Globus pallidus (tissue), 1 donor: Measurements from ENCODE around the gene TMED10.
"Not testable (repeated sequence)": the region's sequence is repeated elsewhere in the genome, so short reads cannot be mapped to it uniquely, and the experiment has no call there.

Experiments
- DNase-seq: peaks from one replicate; pipeline ENCODE4 v3.0.0-alpha.2; 2015; ENCODE audit warnings: low spot score

TMED10 gene

GRCh38 chr14:75190023-75190422 lies 13.6 kb upstream of the TMED10 start:
- no peak for DNase-seq

- DNase-seq = peak; percentile 70
Measured at GRCh38 chr14:75188520-75189268, 12.3 kb upstream of the TMED10 start.

- DNase-seq = no peak
Measured at GRCh38 chr14:75188086-75188485, 11.7 kb upstream of the TMED10 start.

GRCh38 chr14:75186953-75187352 lies 10.5 kb upstream of the TMED10 start:
- no peak for DNase-seq

DNA sequence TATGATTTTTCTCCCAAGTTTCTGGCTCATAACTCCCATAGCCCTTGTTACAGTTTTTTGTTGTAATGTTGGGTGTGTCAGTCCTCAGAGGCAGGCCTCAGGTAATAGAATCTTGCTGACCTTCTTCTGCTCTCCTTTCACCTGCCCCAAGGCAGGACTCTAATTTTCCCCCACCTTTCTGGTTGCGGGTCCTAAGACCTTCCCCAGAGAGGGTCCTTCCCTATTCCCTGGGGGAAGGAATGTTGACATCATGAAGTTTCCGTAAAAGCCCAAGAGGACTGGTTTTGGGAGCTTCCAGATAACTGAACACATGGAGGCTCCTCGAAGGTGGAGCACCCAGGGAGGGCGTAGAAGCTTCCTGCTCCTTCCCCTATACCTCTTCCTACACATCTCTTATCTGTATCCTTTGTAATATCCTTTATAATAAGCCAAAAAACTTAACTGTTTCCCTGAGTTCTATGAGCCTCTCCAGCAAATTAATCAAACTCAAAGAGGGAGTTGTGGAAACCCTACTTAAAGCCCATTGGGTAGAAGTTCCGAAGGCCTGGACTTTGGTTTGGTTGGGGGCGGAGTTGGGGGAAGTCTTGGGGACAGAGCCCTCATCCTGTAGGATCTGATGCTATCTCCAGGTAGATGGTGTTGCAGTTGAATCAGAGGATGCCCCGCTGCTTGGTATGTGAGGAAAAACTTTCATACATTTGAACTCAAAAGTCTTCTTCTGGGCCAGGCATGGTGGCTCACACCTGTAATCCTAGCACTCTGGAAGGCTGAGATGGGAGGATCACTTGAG lies 9.0 kb upstream of the TMED10 start:
- DNase-seq = no peak

DNA sequence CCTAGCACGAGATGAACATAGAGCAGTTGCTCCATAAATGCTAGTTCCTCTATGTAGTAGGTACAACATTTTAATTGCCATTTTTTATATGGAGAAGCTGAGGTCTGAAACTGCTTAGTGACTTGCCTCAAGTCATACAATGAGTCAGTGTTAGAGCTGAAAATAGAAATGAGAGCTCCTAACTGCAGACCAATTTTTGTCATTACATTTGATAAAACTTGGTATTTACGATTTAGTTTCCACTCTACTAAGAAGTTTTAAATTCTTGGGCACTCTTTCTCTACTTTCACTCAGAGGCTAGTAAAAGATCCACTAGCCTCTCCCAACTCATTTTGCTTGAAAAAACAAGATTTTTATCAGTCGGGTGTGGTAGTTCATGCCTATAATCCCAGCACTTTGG lies 8.1 kb upstream of the TMED10 start:
- DNase-seq = no peak

DNA sequence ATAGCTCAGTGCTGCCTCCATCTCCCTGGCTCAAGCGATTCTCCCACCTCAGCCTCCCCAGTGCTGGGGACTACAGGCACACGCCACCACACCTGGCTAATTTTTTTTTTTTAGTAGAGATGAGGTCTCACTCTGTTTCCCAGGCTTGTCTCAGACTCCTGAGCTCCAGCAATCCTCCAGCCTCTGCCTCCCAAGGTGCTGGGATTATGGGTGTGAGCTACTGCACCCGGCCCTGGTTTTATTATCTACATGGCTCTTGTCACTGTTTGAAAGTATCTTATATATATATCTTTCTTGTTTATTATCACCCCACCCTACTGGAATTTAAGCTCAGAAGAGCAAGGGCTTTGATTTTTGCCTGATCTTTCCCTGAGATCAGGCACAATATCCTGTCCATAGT lies 7.6 kb upstream of the TMED10 start:
- DNase-seq = no peak

DNA sequence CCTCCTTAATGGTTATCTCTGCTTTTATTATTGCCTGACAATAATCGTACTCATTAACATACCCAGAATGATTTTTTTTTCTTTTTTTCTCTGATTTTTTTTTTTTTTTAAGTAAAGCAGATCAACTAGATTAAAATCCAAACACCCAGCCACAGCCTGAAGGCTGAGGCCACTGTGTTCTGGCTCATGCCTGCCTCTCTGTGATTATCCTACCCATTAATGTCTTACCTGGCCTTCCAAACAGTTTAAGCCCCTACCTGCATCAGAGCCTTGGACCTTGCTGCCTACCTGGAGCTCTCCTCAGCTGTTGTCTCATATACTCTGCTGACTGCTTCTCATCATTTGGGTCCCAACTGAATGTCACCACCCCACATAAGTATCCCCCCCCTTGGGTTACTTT lies 6.8 kb upstream of the TMED10 start:
- DNase-seq = no peak

DNA sequence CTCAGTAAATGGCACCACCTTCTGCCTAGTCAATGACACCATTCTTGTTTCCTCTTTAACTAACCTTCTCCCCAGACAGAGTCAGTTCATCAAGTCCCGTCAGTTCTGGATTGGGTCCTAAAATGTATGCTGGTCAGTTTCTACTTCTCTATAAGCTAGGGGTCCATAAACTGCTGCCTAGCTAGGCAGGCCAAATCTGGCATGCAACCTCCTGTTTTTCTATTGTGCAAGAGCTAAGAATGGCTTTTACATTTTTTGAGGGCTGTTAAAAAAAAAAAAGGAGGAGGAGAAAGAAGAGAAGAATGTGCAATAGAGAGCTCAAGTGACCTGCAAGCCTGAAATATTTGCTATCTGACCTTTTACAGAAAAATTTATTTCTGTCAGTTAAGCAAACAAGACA lies 6.4 kb upstream of the TMED10 start:
- DNase-seq = no peak

DNA sequence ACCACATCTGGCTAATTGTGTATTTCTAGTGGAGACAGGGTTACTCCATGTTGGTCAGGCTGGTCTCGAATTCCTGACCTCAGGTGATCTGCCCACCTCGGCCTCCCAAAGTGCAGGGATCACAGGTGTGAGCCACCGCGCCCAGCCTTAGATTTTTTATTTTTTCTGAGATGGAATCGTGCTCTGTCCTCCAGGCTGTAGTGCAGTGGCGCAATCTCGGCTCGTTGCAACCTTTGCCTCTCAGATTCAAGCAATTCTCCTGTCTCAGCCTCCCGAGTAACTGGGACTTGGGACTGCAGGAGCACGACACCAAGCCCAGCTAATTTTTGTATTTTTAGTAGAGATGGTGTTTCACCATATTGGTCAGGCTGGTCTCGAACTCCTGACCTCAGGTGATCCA lies 5.8 kb upstream of the TMED10 start:
- DNase-seq = not testable (repeated sequence)

DNA sequence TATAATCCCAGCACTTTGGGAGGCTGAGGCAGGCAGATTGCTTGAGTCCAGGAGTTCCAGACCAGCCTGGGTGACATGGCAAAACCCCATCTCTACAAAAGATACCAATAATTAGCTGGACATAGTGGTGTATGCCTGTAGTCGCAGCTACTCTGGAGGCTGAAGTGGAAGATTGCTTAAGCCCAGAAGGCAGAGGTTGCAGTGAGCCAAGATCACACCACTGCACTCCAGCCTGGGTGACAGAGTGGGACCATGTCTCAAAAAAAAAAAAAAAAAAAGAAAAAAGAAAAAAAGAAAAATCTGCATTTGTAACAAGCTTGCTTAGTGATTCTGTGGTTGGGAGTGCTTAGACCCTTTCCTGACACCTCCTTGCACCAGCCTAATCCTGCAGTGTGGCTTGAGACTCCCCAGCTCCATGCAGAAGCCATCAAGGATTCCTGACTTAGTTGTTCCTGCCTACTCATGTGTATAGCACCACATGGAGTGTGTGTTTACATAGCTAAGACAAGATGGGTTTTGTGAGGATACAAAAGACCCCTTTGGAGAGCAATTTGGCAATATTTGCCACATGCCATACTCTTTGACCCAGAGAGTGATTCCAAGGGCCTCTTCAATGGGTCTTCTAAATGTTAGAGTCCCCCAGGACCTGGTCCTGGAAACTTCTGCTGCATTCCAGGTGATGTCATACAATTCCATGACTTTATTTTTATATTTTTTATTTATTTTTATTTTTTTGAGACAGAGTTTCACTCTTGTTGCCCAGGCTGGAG lies 5.1 kb upstream of the TMED10 start:
- no peak for DNase-seq

- DNase-seq = no peak
Measured at GRCh38 chr14:75175677-75176141, 703 bp downstream of the TMED10 start.

GRCh38 chr14:75174066-75174465 lies 2.3 kb downstream of the TMED10 start:
- DNase-seq = no peak

DNA sequence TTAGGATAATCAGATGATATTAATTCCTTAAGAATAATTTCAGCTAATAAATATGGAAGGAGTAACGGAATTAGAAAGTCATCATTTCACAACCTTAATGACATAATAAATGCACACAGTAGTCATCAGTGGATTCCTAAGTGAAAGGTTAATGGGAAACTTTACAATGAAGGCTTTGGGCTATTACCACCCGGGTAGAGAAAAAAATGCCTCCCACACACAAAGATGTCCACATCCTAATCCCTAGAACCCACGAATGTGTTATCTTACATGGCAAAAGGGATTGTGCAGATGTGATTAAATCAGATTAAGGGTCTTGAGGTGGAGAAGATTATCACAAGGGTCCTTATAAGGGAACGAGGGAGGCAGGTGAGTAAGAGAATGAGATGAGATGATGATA lies 5.6 kb downstream of the TMED10 start:
- DNase-seq = no peak

GRCh38 chr14:75168586-75169335 lies 7.7 kb downstream of the TMED10 start:
- no peak for DNase-seq

GRCh38 chr14:75167325-75167724 lies 9.1 kb downstream of the TMED10 start:
- DNase-seq = no peak

DNA sequence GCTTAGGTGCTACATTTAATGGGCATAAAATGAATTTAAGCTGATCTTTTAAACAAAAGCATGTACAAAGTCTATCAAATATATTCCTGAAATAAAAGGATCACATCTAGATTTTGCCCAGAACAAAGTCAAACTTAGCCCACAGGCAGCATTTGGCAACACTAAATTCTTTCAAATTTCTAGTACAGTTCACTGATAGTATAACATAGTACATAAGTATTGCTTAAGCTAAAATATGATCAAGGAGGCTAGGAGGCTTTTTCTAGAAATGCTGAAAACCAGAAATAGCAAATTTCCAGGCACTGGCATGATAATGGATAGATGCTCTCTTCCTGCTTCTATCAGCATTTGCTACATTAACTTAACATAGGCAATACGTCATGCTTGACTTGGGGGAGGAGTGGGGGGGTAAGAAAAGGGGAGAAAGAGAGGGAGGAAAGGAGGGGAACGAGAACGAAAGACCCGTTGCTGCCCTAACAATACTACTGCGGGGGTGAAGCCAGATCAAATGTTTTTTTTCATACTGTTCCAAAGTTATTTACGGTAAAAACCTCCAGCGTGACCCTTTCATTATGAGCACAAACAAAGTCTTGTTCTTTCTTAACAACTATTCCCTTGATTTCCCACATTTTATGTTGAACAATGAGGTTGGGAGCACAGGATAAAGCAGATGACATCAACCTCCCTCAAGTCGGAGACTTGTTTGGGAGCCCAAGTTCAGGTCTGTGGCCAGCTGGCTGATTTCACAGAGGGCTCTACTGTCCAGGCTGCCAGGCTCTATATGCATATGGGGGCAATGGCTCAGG lies 10.6 kb downstream of the TMED10 start:
- peak; percentile 94 for DNase-seq

DNA sequence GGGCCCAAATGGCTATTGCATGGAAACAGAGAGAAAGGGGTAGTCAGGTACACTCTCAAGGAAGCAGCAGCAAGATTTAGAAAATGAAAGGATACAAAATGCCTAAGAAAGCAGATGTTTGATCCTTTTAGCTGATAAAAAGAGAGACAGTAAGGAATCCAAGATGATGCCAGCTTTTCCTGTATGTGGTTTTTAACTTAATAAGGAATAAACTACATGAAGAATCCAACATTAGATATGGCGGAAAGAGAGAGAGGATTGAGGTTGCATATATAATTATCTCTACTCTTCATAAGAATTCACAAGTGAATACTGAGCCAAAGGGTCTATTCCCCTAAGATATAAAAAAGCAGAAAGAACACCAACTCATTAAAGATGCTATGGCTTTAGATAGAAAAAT lies 11.6 kb downstream of the TMED10 start:
- DNase-seq = no peak

DNA sequence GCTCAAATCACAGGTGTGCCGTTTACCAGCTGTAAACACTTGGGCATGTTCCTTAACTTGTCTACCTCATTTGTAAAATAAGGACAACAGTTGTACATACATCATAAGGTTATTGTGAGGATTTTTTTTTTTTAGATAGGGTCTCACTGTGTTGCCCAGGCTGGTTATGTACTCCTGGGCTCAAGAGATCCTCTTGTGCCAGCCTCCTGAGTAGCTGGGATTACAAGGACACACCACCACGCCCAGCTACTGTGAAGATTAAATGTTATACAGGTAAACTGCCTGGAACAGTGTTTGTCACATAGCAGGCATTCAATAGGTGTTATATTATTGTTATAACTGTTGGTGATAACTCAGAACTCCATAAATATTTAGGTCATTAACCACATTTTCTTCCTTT lies 12.7 kb downstream of the TMED10 start:
- DNase-seq = no peak

DNA sequence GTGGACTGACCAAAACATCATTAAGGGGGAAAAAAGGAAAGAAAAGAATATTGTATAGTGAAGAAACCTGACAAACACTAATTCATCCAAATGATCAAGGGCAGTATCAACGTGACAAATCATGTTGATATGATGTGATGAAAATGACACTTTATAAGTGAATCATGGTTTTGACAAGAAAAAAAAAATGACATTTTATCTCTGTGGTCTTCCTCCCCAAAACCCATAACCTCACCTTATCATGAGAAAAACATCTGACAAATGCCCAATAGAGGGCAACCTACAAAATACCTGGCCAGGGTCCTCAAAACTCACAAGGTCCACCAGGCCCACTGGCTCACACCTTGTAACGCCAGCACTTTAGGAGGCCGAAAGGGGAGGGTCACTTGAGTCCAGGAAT lies 13.8 kb downstream of the TMED10 start:
- no peak for DNase-seq
